Fibroblast of skin of abdomen (primary cell): ENCODE measurements around the gene PDZRN4.

Source experiments
- DNase-seq: peaks from one replicate; pipeline ENCODE4 v3.0.0-alpha.2; 2013

PDZRN4 gene

DNA sequence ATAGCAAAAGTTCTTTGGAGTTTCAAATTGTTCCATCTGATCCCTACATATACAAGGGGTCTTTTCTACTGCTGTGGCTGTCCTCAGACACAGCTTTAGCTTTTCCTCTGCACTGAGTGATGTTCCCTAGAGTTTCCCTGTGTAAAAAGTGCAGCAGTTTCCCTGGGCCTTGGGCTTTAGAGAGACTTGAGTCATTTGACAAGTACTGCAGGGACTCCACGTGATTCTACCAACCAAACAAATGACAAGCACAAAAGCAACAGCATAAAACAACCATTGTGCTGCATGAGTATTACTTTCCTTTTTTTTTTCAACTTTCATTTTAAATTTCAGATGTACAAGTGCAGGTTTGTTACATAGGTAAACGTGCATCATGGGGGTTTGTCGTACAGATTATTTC lies 272.8 kb downstream of the PDZRN4 start:
- DNase-seq = no peak

DNA sequence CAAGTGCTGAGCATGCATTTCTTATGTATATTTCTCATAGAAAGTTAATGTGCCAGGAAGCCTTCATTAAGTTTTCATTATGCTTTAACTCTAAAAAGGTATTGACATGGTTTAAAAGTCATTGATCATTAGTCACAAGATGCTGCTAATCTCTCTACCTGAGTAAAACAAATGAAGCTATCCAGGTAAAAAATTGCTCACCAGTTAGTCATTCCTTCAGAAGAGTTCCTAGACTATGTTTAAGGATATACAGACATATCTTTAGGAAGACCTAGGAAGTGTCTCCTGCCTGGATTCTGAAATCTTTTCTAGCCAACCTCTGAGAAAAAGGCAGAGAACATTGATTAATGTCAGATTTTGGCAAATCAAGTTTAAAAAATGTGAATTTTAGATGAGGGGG lies 274.2 kb downstream of the PDZRN4 start:
- DNase-seq = no peak

DNA sequence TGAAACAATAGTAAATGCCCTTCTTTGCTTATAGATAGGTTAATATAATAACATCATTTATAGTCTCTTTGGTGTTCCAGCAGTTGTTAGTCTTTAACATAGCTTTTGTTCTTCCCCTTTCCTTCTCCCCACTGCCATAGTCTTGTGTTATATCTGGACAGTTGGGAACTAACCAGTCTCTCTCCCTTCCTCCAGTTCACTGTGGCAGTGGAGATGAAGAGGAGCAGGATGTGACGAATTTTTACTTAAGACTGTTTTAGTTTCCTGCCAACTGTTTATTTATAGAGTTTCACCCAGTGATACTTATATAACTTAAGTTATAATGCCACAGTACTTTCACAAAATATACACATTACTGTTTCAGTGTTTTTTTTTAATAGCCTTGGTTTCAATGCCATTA lies 277.4 kb downstream of the PDZRN4 start:
- DNase-seq = no peak

DNA sequence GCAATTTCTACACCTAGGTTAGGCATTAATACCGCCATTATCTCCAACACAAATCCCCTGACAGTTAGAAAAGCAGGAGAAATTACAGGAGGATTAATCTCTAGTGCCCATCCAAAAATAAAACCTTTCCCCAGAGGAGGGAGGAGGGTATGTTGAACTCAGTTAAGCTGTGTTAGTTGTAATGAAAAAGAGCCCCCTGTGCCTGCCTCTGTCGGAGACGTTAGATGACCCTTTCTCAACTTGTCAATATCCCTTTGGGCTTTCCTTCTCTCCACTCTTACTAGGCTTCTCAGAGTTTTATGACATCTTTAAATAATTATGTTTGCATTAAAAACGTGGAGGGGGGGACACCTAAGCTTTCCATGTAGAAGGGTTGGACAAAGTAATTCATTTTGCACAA lies 278.2 kb downstream of the PDZRN4 start:
- no peak for DNase-seq

DNA sequence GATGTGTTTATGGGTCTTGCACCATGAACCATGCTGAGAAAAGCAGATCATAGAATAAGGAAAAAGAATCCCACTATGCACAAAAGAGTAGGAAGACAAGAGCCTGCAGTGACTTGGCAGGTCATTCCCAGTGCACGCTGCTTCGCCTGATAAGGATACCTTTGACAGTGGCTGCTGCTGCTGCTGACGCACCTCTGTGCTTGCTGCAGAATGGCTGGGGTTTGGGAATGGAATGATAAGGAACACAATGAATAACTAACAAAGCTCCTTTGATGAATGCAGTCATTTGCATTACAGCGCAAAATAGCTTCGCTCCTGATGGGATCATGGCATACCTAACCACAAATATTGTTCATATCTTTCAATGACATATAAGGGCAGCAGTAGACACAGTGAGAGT lies 278.7 kb downstream of the PDZRN4 start:
- no peak for DNase-seq

DNA sequence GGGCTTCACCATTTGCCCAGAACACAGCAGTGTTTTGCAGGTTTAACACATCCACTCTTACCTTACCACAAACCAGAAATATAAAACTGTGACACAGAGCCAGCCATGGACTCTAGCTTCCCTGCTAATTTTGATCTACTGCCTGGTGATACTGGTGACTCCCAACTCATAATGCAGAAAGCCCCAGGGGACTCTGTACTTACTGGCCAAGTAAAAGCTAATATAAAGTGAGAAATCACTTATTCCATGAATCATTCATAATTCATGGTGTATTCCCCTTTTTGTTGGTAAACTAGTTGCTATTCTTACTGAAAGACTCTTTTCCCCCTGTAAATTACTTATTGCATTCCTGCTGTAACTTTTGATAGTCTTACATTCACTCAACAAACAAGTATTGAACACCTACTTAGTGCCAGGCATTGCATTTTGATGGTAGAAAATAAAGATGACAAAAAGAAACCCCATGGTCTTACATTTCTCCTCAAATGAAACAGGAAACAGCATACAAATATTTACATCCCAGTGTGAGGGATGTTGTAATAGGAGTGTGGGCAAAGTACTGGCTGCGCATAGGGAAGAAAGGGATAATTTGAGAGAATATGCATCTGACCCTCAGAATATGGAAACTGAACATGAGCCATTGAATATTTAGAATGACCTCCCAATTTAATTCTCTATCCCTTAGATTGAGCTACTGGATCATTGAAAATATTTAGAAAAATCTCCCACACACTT lies 279.6 kb downstream of the PDZRN4 start:
- DNase-seq = no peak

DNA sequence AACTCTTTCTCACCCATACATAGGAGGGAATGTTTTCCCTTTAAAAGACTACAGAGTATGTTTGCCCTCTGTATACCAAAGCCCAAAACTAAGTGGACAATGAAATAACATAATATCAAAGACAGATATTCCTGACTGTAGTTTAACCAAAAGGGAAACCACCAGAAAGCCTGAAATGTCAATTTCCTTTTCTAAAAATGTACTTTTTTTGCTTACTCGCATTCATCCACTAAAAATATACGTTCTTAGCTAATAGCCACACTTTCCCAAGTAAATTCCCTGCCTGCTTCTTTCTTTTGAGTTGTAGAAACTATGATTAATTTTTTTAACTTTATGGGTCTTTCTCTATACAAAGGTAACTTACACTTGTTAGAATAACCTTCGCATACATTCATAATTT lies 280.2 kb downstream of the PDZRN4 start:
- no peak for DNase-seq

DNA sequence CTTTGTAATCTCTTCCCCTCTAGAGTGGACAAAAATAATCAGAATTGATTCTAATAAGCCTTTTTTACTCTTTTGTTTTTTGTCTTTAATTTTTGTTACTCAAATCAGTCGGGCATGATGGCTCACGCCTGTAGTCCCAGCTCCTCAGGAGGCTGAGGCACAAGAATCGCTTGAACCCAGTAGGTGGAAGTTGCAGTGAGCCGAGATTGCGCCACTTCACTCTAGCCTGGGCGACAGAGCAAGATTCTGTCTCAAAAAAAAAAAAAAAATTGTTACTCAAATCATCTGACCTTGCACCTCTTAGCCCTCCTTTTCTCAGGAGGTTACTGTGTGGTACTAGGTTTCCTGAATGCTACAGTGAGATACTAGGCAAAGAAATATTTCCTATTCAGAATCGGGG lies 280.6 kb downstream of the PDZRN4 start:
- DNase-seq = no peak

DNA sequence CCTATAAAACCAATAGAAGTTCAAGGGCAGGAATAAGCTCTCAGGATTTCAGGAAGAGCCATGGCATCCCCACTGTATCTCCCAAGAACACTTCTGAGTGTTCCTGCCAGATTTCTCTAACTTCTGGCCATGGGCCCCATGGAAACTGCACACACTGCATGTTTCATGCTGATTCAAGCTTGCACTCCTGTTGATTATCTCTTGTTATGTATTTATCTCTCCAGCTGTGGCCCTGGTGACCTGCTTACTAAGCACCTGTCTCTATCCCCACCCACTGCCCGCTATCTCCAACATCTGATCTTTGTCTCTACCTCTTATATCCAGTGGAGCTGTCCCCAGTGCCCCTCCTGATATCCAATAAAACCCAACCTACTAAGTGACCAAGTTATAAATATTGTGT lies 285.3 kb downstream of the PDZRN4 start:
- no peak for DNase-seq

DNA sequence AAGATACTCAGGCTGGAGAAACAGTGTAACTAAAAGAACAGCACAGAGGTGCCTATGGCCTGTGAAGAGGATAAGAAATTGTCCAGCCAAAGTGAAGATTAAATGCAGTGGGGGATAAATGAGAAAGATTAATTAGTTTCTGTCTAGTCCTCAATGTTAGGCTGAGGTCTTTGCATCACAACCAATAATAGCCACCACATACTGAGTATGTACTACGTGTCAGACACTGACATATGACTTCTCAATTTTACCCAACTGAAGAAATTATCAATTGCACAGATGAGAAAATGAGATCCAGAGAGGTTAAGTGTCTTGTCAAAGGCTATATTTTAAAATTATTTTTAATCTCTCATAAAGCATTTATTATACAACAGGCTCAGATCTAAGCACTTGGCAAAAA lies 285.9 kb downstream of the PDZRN4 start:
- DNase-seq = no peak

DNA sequence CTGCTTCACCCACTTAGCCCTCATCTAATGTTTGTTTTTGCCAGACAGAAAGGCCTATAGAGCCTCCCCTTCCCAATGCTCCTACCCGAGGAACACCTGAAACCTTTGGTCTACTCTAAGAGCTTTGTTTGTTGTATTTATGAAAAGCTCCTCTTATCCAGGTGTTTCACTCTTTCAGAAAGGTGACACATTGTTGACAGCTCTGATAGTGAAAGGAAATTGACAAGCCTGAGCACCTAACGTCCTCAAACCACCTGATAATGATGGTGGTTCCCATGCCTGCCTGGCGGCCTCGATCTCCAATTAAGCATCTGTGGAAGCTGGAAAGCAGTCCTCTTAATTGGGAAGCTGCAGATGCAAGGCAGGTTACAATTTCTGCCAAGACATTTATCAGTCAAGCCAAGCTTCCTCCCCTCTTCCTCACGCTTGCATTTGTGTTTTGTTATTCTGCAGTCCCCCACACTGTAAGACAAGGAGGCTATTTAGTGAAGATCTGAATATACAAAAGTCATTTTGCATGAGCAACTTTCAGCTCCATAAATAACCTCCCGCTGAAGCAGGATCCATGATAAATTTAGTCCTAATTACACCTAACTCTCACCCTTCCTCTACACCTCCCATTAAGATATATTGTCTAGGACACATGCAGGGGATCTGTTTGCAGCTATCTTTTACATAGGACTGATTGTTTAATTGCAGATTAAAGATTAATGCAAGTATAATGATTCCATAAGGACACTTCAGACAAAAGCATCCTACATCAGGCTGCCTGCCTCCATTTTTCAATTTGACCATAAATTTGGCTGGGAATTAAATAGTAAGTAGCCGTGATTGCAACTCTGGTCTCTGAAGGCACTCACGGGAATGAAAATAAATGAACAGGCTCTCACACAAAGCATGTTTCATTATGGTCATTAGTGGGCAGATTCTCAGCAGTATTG lies 288.6 kb downstream of the PDZRN4 start:
- no peak for DNase-seq

DNA sequence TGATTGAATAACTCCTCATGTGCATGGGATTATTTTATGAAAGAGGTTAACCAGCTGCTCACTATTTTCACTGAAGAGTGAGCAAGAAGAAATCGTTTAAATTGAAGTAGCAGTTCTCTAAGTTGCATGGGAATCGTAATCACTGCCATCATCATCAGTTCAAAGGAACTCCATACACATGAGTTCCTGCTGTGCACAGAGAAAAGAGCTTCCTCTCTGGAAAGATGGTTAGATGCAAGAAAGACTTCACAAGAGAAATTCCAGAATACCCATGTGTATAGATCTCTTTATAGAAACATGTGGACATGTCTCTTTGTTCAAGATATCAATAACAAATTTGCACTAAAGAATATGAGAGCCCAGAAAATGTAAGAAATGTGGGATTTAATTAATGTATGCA lies 291.3 kb downstream of the PDZRN4 start:
- no peak for DNase-seq

DNA sequence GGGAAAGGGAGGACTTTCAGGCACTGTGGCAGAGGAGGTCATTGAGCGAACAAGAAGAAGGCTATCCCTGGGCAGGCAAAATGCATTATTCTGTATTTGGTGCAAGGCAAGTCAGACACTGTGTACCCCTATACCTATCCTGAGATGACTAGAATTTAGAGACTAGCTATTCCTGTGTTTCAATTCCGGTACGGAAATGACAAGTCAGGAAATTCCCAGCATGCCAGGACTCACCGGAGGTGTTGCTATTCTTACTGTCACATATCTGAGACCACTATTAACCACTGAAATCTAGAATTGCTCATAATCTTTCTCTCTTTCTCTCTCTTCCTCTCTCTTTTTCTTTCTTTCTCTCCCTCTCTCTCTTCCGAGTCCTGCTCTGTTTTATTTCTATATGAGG lies 297.1 kb downstream of the PDZRN4 start:
- peak; percentile 2 for DNase-seq

DNA sequence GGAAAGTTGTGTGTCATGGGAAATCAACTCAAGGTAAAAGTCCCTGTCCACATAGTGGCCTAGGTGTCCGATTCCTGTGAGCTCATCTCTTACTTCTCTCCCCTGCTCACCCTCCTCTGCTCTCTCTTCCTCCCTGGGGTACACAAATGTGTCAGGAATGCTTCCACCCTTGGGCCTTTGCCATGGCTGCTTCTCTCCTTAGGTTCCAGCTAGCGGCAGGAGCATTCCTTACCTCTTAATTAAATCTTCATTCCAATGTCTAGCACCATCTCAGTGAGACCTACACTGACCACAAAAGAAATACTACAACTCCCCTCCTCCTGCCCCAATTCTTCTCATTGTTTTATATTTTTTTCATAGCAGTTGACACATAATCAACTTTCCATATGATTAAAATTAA lies 298.6 kb downstream of the PDZRN4 start:
- peak; percentile 91 for DNase-seq

DNA sequence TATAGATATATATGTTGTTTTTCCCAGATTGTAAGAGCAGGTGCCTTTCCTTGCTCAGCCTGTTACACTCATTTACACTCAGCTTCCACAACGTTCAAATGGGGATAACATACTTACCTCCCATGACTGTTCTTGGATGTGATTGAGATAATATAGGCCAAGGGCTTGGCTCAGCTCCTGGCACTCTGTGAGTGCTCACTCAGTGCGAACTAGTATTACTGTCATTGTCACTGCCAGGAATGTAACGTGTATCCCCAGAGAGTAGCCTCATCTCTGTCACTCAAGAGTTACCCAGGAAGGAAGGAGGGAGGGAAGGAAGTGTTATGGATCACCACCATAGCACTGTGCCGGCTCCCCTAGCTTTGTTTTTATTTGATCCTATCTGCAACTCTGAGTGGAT lies 307.9 kb downstream of the PDZRN4 start:
- no peak for DNase-seq

DNA sequence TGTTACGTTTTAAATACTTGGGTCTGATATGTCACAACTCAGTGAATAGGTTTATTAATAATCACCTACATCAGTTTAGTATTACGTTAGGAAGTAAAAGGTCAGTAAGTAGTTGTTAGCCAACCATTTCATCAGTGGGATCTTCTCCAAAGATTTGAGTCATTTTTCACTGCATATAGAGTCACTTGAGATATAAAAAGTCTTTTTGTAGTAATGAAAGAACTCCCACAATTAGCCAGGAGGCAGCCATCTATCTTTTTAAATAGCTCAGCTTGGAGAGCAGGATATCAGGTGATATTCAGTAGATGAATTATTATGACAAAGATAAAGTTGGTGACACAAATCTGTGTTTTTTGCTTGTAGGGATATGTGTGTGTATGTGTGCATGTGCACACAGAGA lies 309.3 kb downstream of the PDZRN4 start:
- no peak for DNase-seq

DNA sequence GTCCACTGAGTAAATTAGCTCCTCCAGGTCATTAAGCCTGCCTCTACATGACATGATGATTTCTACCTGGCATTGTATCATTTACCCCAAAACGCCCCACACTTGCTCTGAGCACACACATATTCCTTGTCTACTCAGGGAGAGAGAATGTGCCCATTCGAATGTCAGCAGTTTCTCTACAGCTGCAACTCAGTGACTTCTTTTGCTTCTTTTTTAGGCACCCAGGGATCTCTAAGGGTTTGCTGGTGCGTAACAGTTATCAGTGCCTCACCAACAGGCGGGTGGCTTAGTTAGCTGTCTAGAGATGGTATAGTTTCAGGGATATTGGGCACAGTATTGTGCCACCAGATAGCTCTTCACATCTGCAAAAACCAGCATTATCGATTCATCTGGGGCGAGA lies 316.9 kb downstream of the PDZRN4 start:
- DNase-seq = no peak

DNA sequence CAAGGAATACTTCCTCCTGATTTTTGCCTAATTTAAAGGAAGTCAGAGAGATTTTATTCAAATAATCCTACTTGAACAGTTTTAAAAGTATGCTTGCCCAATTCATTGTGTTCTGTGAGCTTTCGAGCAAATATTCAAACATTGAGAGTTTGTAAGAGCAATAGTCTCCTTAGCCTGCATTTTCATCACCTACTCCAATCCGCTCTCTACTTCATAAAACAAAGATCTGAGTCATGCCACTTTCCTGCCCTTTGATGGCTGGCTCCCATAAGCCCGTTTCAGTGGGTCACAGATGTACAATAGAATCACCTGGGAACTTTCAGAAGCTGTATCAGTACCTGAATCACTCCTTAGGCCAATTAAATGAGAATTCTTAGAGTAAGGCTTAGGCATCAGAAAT lies 319.2 kb downstream of the PDZRN4 start:
- no peak for DNase-seq

DNA sequence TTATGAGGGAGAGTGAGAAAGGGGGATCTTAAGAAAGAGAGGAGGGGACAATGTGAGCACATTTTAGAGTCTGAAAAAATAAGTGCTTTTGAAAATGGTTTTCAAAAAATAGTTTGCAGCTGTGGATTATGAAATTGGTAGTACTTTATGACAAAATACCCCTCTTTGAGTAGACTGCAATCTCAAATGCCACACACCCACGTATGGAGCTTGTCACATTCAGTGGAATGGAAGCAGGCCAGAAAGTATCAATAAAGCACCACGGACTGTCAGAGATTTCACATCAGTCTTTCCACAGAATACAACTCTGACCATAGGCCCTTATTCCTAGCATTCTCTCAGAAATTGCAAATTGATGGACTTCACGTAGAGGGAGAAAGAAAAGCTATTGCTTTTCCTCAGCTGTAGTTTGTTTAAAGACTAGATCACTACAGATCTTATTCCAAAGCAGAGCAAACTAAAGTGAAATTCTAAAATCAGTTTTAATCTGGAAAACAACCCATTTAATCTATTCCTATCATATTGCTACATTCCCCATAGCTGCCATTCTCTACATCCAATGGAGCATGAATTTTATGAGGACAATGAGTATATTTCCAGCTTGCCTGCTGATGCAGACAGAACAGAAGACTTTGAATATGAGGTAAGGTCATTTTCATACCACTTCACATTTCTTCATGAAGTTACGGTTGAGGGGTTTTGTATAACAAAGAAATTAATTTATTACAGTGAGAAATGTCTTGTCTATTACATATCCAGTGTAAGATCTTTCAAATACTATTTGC lies 321.3 kb downstream of the PDZRN4 start:
- DNase-seq = no peak

DNA sequence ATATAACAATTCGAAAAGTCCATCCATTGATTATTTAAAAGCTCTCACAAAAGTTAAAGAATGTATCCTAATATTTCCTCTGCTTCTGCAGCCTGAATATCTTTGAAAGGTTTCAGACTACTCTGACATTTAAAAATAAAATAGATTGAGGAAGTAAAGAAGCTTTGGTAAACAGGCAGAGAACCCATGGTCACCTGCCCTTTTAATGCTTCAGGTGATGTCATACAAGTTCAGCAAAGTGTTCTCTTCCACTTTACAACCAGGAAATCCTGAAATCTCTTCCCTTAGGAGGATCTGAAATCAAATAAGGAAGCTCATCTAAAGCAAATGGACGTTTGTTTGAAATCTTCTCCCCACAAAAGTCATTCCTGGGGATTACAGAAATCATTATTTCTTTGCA lies 322.4 kb downstream of the PDZRN4 start:
- DNase-seq = no peak

DNA sequence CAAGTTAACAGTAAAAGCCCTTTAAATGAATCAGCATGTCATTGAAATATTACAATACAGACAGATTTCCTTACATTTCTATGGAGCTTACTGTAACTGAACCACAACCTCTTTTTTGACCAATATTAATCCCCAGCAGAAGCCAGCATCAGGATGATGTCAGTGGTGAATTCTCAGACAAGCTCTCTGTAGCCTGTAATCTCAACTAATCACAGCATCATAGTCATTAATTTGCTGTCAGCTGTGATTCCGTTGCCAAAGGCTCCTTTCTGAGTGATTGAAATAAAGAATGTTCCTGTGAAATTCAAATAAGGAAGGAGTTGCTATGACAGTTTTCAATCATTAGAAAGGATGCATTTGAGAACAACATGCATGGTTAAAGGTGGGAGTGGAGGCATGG lies 323.1 kb downstream of the PDZRN4 start:
- DNase-seq = peak; percentile 50

DNA sequence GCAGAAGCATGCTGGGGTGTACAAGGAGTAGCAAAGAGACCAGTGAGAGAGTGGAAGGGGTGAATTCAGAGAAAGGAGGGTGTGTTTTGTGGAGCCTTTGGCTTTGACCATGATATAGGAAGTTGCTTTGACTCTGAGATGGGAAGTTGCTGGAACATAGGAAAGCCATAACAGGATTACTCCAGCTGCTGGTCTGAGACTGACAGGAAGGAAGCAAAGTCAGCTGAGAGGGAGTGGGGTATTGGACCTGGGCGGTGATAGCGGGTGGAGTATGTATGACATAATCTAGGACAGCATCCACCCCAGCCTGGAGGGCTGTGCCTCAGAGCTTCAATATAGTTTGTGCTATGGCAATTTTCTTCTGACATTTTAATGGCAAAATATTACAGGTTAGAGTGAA lies 324.4 kb downstream of the PDZRN4 start:
- DNase-seq = no peak
